HG03442 (cell line): ENCODE measurements around the gene DLEC1.
"Not testable (repeated sequence)": the region's sequence is repeated elsewhere in the genome, so short reads cannot be mapped to it uniquely, and the experiment has no call there.

ENCODE experiments used
- ATAC-seq: cut with Tn5 transposase; IDR thresholded peaks from one replicate; pipeline ENCODE4 v1.9.1; 2021; ENCODE audit warnings: mild to moderate bottlenecking, moderate library complexity; ENCODE audit not compliant: unreplicated experiment

DLEC1 gene

DNA sequence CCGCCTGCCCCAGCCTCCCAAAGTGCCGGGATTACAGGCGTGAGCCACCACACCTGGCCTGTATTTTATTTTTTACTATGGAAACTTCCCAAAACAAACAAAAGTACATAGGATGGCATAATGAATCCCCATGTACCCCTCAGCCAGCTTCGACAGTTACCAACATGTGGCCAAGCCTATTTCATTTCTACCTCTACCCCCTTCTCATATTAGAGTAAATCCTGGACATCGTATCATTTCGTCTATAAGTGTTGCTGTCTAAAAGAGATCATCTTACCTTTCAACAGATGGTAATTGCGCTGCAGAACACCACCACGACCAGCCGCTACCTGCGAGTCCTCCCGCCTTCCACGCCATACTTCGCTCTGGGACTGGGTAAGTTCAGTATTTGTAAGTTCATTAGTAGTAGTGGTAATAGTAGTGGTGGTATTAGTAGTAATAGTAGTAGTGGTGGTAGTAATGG is 44.9 kb downstream of the DLEC1 start:
- ATAC-seq = no peak

DNA sequence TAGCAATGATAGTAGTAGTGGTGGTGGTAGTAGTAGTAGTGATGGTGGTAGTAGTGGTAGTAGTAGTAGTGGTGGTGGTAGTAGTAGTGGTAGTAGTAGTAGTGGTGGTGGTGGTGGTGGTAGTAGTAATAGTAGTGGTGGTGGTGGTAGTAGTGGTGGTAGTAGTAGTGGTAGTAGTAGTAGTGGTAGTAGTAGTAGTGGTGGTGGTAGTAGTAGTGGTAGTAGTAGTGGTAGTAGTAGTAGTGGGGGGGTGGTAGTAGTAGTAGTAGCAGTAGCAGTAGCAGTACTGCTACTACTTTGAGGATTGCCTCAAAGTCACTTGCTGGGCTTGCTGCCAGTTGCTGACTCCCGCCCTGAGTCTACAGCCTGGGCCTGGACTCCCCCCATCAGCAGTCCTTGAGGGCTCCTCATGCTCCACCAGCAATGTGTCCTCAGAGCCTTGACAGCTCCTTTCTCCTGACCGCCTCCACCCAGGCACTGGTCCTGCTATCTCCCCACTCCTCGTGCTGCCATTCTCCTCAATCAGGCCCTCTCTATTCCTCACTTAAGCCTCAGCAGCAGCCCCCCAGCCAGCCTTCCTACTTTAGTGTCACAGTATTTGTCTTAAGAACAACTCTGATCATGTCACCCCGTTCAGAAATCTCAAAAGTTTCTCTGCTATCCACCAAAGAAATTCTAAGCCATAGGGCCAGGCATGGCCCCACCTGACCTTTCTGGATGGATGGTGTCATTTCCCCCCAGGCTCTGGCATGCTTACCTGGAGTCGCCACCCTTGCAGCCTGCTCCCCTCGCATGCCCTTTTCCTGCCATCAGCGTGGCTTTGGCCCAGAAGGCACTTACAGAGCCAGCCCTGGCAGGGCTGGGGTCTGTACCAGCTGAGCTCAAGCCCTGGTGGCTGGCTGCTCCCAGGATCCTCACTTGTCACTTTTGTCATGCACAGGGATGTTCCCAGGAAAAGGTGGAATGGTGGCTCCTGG is 45.6 kb downstream of the DLEC1 start:
- ATAC-seq = no peak

DNA sequence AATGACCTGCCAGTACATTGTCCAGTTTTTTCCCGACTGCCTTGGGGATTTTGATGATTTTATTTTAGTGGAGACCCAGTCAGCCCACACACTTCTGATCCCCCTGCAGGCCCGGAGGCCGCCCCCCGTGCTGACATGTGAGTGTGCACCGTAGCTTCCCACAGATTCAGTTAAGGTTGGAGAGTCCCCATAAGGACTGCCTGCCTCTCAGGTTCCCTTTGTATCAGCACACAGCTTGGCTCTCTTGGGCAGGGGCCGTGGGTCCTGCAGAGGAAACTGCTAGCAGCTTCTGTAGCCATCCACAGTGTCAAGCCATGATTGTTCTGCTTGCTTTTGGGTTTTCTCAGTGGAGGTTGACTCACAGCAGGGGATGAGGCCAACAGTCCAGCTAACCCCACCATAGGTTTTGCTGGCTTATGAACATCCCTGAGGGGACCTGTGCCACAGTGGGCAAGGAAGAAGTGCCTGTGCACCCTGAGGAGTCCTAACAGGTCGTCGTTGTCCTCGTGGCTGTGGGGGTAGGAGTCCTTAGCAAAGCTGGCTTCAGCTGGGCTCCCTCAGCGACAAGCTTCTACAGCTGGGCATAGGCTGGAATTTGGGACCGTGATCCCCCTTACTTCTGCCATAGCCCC is 46.4 kb downstream of the DLEC1 start:
- ATAC-seq = no peak

DNA sequence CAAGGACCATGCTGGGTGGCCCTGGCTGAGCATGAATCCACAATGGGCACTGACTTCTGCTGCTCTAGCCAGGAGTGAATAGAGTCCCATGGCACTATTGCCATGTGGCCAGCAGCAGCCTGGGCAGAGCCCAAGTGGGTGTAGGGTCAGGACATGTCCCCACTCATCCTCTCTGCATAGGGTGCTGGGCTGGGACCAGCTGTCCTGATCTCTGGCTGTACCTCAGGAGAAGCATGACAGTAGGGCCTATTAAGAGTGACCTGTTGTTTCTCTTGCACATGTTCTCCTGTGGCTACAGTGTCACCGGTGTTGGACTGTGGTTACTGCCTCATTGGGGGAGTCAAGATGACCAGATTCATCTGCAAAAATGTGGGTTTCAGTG is 46.9 kb downstream of the DLEC1 start:
- ATAC-seq = no peak

DNA sequence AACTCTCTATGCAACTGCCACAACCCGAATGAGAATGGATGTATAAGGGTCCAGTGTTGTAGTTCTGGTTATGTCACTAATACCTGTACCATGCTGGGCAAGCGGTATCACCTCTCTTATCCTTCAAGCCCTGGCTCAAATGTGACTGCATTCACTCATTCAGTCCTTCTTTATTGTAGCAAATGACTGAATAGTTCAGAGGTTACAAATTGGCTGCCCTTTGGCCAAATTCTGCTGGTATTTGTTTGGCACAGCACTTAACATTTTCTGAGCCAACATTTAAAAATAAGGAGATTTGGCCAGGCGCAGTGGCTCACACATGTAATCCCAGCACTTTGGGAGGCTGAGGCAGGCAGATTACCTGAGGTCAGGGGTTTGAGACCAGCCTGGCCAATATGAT is 47.5 kb downstream of the DLEC1 start:
- no peak for ATAC-seq

DNA sequence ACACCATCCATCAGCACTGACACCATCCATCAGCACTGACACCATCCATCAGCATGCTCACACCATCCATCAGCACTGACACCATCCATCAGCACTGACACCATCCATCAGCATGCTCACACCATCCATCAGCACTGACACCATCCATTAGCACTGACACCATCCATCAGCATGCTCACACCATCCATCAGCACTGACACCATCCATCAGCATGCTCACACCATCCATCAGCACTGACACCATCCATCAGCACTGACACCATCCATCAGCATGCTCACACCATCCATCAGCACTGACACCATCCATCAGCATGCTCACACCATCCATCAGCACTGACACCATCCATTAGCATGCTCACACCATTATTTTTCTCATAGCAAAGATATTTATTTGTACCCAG is 48.3 kb downstream of the DLEC1 start:
- not testable (repeated sequence) for ATAC-seq

DNA sequence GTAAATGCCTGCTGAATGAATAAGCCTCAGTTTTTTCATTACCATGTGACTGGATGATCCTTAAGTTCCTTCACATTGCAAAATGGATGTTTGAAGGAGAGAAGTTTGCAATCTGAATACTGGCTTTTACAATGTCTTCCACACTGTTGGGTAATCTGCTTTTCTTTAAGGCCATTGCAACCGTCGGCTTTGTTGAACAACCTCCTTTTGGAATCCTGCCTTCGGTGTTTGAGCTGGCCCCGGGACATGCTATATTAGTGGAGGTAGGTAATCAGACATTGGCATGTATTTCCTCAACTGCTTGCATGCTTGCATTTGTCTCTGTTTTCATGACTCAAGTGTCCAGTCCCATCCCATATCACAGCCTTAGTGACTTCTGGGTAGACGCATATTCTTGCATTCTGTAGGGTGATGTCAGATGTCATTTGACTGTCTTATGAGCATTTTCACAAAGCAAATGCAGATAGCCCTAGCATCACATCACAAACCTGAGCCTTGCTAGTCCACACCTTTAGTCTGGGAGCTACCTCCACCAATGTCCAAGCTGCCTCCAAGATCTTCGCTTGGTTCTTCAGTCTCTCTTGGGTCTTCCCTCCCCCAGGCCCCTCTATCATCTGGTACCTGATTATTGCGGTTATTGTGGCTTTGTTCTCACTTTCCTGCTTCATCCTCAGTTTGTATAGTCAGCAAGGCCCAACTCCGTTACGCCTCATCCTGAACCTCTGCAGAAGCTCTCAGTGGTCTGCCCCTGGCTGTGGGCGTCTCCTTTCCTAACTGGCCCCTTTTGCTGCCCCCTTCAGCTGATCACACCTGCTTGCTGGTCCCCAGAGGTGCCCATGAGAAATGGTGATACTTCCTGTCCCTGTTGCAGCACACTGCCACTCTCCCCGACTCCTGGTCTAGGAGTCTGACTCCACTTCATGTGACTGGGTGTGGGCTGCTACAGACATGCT is 49.4 kb downstream of the DLEC1 start:
- no peak for ATAC-seq

DNA sequence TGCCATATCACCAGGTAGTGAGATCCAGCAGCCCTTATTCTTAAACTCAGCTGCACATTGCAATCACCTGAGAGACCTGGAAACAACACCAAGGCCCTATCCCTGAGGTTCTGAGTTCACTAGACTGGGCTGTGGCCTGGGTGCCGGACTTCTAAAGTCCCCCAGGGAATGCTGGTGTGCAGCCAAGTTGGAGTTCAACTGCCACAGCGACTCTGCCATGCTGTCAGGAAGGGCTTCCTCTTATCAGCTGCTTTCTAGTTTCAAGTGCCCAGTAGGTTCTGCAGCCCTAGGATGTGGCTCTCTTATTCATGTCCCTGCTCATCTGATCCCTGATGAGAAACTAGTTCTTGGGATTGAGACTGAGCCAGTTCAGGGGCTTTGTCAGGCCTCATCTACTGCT is 50.2 kb downstream of the DLEC1 start:
- no peak for ATAC-seq

DNA sequence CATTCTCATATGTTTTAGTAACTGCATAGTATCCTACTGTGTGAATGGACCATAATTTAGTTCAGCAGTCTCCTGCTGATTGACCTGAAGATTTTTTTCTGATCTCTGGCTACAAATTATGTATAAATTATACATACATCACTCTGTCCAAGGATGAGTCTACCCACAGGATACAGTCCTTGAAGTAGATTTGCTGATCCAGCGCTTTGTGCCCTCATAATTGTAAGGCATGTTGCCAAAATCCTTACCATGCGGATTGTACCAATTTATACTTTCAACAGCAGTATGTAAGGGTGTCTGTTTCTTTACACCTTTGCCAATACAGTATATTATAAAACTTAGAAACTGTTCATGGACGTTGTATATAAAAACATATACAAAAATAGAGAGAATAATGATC is 51.4 kb downstream of the DLEC1 start:
- no peak for ATAC-seq

DNA sequence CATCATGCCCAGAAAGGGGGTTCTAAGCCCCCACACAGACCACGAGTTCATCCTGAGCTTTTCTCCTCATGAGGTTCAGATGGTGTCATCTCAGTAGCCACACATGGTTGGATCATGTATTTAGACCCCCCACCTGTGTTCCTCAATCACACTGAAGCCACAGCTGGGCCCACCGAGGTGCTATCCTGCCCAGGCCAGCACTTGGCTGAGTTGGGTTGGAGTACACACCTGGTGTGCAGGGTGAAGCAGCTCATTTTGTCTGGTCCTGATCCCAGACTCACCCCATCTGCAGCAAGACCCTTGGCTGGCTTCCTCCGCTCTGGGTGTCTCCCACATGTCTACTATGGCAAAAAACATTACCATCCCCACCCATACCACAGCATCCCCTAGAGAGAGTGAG is 56.0 kb downstream of the DLEC1 start:
- ATAC-seq = no peak

DNA sequence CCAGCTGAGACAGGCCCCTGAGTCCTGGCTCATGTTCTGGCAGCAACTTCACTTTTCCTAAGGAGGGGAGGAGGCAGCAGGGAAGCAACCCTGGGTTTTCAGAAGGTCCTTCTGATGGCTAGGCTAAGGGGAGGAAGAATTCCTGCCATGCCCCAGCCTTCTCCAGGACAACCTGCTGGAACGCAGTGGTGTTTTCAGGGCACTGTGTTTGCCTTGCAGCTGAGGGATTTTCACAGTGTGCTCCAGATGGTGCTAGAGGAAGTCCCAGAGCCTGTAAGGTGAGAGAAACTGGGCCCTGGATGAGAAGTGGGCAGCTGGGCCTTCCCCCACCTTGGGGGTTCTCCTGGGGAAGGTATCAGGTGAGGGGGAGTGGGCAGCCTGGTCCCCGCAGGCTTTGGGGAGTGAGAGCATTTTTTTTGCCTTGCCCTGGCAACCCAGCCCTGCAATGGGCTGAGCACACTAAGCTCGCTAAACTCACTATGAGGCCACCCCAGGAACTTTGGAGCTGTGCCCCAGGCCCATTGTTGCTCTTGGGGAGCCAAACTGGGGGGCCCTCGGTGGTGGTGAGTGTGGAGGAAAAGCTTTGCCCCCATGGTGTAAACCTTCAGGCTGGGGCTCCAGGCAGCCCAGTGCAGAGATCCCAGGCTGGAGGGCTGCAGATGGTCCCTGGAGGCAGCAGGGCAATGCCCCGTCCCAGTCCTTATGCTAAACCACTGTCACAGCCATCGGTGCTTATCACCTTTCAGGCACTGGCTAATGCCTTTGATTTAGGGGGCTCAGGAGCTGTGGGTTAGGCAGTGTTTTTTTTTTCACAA is 56.9 kb downstream of the DLEC1 start:
- no peak for ATAC-seq

DNA sequence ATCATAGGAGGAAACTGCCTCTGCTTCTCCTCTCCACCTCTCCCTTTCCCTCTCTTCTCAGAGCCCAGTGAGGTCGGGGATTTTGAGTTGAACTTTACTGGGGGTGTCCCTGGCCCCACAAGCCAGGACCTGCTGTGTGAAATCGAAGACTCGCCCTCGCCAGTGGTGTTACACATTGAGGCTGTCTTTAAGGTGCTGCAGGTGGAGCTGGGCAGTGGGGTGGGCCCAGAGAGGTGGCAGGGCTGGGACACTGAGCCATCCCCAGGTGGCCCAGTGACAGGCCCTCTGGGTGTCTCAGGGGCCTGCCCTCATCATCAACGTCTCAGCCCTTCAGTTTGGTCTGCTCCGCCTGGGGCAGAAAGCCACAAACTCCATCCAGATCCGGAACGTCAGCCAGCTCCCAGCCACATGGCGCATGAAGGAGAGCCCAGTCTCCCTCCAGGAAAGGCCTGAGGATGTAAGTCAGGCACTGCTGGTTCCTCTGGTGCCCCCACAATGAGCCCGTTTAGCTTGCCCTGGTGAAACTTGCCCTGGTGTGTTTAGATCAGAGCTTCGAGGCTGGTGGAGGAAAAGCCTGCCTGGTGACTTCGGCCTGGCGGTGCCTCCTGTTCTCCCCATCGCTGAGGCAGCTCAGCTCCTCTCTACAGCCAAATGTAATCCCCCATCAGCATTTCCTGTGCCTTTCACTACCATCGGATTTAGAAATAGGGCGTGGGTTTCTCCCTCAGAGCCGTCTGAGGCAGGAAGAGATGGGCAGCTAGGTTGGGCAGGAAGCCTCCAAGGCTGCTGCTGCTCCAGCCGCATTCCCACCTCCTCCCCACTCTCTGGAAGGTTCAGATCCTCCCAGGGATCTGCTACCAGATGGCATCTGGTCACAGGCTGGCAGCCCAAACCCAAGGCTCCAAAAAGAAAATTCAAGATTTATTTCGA is 58.7 kb downstream of the DLEC1 start:
- ATAC-seq = no peak

DNA sequence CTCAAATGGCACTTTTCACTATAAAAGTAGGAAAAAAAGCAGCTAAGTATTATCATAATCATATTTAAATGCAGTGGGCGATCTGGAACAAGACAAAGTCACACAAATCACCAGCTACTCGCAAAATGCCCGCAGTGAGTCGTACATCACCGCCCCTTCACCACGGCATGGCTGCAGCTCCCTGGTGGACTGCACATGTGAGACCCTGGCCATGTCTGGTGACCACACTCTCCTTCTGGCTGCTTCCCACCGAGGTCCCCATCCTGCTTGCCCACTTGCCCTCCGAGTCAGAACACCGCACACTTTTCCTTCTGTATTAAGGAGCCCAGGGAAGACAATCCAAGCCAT is 59.3 kb downstream of the DLEC1 start:
- no peak for ATAC-seq

DNA sequence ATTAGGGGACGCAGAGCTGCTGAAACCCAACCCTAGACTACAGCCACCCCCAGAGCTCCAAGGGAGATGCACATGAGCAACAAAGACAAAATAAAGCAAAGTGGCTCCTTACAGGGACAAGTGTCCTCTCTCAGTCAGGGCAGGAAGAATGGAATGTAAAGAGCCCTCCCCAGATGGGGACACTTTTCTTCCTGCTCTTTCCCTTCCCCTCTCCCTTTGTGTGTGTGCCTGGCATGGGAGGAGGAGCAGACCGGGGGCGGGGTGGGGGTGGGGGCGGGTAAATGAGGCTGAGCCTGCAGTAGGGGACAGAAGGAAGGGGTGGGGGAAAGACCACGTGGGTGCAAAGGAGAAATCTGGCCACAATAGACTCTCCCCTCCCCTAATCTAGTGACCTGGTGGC is 60.5 kb downstream of the DLEC1 start:
- ATAC-seq = no peak

DNA sequence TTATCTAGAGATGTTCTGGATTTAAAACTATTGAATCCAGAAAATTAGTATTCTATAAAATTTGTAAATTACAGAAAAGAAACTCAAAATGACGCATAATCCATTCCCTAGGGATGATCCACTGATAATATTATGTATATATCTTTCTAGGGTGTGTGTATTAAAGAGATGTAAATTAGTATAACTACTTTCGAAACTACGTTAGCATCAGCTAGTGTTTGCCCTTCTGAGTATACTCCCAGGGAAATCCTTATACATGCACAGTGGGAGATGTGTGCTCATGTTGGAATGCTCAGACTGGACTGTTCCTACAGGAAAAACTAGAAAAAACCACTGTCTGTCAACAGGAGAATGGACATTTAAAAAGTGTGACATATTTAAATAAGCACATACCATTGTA is 61.5 kb downstream of the DLEC1 start:
- ATAC-seq = no peak

DNA sequence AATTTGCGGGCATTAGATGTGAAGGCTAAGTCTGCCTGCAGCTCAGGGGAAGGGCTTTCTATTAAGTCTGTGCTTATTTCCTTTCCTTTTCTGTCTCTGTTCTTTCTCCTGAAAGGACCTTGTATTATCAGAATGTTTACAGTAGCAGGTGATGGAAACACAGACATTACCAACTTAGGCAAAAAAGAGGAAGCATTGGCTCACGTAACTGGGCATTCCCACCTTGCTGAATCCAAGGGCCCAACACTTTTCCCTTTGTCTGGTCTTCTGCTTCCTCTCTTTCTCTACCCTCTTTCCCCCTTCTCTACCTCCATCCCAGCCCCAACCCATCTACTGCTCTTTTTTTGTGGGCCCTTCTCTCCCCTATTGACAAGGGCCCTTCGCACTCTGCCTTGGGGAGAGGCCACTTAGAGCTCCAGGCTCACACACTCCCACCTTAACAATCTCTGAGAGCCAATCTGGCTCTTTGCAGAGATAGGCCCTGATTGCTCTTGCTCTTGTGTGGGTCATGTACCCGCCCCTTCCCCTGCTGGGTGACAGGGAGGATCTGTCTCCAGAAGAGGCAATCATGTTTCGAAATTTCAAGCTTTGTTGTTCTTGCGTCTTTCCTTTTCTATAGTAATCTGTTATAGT is 62.9 kb downstream of the DLEC1 start:
- no peak for ATAC-seq

DNA sequence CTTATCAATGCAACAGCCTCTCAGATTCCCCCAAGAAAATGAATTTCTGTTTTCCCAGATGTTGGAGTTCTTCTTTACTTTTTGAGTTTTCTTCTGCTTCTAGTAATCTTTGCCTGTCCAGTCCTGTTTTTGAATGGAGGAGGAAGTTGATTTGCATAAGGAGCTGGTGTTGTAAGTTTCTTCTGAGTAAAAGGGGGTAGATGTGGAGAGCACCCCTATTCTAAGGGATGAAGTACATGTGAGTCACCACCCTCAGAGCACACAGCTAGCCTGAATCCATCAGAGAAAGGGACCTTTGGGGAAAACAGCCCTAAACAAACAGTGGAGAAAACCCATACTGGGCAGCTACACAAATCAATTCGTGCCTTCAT is 63.4 kb downstream of the DLEC1 start:
- ATAC-seq = no peak

DNA sequence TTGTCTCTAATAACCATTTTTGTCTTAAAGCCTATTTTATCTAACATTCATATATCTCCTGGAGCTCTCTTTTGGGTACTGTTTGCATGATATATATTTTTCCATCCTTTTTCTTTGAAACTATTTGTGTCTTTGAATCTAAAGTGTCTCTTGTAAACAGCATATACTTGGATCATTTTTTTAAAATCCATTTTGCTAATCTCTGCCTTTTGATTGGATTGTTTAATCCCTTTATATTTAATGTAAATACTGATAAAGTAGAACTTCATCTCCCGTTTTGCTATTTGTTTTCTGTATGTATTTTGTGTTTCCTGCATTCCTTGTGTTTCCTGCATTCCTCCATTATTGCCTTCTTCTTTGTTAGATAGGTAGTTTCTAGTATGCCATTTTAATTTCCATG is 66.5 kb downstream of the DLEC1 start:
- ATAC-seq = no peak
